Retinal pigment epithelial cell (primary cell): Measurements from ENCODE around the gene GAMT.

Experiments
- DNase-seq: peaks from one replicate; pipeline ENCODE4 v3.0.0-alpha.2; 2010; ENCODE audit warnings: low read depth
- H3K4me3 ChIP-seq: 2 replicates; pipeline ENCODE4 v1.5.1; 2011; ENCODE audit warnings: mild to moderate bottlenecking, low read length, control low read depth, moderate library complexity
- TF ChIP-seq, protein P1 (sequence below): conservative IDR thresholded peaks from 2 replicates; pipeline ENCODE4 v1.5.1; 2011; ENCODE audit warnings: low read depth, low read length, control low read depth, inconsistent platforms

The GAMT gene

GRCh38 chr19:1401138-1401888 is at the start of gene GAMT:
Gene GAMT, minus strand, starts transcription at chr19:1401542. Its CDS starts 66 bp downstream, at chr19:1401476.
- H3K4me3 ChIP-seq = peak within 1 kb of the TSS; percentile 53
- DNase-seq = no peak
- TF ChIP-seq, protein P1, sequence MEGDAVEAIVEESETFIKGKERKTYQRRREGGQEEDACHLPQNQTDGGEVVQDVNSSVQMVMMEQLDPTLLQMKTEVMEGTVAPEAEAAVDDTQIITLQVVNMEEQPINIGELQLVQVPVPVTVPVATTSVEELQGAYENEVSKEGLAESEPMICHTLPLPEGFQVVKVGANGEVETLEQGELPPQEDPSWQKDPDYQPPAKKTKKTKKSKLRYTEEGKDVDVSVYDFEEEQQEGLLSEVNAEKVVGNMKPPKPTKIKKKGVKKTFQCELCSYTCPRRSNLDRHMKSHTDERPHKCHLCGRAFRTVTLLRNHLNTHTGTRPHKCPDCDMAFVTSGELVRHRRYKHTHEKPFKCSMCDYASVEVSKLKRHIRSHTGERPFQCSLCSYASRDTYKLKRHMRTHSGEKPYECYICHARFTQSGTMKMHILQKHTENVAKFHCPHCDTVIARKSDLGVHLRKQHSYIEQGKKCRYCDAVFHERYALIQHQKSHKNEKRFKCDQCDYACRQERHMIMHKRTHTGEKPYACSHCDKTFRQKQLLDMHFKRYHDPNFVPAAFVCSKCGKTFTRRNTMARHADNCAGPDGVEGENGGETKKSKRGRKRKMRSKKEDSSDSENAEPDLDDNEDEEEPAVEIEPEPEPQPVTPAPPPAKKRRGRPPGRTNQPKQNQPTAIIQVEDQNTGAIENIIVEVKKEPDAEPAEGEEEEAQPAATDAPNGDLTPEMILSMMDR = no peak

DNA sequence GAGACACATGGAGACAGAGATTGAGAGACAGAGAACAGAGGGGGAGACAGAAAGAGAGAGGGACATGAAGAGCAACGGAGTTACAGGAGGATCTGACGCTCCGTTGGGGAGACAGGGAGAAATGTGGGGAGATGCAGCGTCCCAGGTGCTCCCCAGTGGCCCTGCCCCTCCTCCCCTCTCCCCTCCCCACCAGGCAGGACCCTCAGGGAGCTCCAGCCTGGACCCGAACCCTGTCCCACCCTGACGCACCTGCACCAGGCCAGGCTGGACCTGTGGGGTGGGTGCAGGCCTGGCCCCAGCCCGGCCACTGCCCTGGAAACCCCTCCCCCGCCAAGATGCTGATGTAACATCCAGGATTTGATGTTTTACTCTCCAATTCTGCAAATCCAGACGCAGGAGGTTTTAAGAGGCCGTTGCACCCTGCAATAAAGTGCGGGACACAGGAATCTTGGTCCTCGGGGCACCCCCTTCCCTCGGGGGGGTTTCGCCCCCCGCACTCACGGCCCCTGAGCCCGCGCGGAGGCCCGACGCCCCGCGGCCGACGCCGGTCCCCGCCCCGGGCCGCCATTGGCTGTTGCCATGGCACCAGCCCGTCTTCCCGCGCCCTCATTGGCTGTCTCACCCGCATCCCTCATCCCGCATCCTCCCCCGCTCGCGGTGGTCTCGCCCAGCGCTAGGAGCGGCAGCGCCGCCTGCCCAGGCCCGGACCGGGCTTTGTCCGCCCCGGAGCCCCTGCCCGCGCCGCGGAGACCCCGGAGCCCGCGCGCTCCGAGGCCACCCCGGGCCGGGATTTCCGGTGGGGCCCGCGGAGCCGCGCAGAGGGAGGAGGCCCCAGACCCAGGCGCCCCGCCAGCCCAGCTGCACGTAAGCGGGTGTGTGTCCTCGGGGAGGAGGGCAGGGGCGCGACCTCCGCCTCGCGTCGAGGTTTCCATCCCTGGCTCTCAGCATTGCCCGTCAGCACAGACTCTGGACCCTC is 48.4 kb upstream of the GAMT start, which contains the start of gene APC2:
APC2 (plus strand) TSS at position 655 of the 976 bp plus-strand sequence. CDS start 2,881 bp downstream, outside the sequence.
- H3K4me3 ChIP-seq = no peak within 1 kb of the TSS
- TF ChIP-seq, protein P1 = no peak
- DNase-seq = no peak

GRCh38 chr19:1447944-1448343 is 46.6 kb upstream of the GAMT start:
- TF ChIP-seq, protein P1 = no peak

DNA sequence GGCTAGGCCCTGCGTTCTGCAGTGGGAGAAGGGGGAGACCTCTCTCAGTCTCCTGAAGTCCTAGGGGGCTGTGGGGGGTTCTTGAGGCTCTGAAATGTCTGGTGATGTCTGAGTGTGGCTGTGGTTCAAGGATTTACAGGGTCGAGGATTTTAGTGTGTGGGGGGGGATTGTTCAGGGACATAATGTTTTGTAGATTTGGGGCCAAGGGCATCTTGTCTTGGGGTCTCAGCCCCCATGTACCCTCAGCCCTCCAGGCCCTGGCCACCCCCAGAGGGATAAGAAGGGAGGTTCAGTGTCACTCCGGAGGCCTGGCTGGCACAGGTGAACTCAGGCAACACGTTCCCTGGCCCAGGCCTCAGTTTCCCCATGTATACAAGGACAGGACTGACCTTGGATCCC is 46.2 kb upstream of the GAMT start:
- TF ChIP-seq, protein P1 = no peak
- DNase-seq = no peak
- no peak overlapping the region for H3K4me3 ChIP-seq

More at GRCh38 chr19:1447944-1448343, 46.6 kb upstream of the GAMT start:
- no peak overlapping the region for H3K4me3 ChIP-seq
- no peak for DNase-seq

- TF ChIP-seq, protein P1 = no peak
- DNase-seq = no peak
- H3K4me3 ChIP-seq = no peak overlapping the region
These were observed 45.6 kb upstream of the GAMT start for GRCh38 chr19:1446713-1447481.

DNA sequence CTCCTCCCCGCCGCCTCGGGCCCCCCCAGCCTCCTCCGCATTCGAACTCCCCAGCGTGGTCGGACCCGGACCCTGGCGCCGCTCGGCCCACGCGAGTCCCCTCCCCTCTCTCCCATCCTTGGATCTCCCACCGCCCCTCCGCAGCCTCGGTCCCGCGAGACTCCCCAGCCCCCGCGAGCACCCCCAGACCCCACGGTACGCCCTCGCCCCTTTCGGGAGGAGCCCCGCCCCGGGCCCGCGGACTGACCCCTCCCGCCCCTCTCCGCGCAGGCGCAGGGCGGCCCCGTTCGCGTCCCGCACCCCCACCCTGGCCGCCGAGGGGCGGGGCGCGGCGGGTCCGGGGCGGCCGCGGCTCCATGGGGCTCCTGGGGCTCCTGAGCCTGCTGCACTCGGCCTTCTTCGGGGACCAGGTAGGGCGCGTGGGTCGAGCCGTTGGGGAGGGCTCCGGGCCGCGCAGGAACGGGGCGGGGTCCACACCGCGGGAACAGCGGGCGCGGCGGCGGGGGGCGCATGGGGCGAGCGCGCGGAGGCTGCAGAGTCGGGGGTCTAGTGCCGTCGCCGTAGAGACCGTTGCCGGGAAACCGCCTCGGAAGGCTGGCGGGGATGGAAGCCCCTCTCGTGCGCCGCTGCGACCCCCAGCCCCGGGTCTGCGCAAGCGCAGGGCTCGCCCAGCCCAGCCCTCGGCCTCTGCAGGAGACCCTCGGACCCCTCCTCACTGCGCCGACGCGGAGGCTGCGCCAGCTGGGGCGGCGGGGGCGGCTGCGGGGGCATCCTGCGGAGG is 44.8 kb upstream of the GAMT start:
- TF ChIP-seq, protein P1 = no peak
- no peak for DNase-seq
- H3K4me3 ChIP-seq = peak overlapping the region; percentile 24
